Breast epithelium (tissue), 3 donors: ENCODE measurements around the gene WNT6.

Source experiments
- CTCF ChIP-seq, 3 donors: fragments of 450-650 bp; IDR thresholded peaks; one replicate each; pipeline ENCODE4 v1.5.1; 2016 to 2017; ENCODE audit warnings: antibody characterized with exemption in 3 of 3, mild to moderate bottlenecking in 3 of 3, moderate library complexity in 3 of 3
- POLR2A ChIP-seq: fragments of 450-650 bp; IDR thresholded peaks from one replicate; pipeline ENCODE4 v1.6.1; 2016; ENCODE audit warnings: antibody characterized with exemption, mild to moderate bottlenecking, moderate library complexity
- POLR2AphosphoS5 ChIP-seq, 3 donors: sonication (generic); formaldehyde crosslinking; IDR thresholded peaks; one replicate each; pipeline ENCODE4 v1.6.1; 2017; ENCODE audit warnings: antibody characterized with exemption in 3 of 3

GRCh38 chr2:218867900-218868299 is 8.3 kb downstream of the WNT6 start:
- TF ChIP-seq POLR2A (no peak), CTCF (IDR thresholded peaks at IDR 0.05) (no peak), POLR2AphosphoS5 (IDR thresholded peaks at IDR 0.05) (no peak)
